Measurements from ENCODE around the gene THBS2.

THBS2 gene

DNA sequence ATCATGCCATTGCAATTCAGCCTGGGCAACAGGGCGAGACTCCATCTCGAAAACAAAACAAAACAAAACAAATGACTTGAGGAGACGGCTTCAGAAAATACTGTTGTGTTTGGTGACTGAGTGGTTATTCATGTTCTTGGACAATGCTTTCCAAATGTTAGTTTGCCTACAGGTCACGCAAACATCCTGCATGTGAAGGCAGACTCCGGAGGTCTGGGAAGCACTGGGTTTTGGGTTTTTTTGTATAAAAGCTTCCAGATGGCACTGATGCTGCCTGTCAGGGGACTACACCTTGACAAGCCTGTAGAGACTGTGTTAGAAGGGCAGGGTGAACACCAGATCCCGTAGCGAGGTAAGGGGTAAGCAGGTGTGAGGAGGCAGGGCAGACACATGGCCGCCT, 81.7 kb downstream of the THBS2 start:
- no peak overlapping the region for H3K4me3 ChIP-seq (ENCODE audit: low read length)
- peak; percentile 94 for DNase-seq (ENCODE audit: low read depth)
- TF ChIP-seq, protein P1, sequence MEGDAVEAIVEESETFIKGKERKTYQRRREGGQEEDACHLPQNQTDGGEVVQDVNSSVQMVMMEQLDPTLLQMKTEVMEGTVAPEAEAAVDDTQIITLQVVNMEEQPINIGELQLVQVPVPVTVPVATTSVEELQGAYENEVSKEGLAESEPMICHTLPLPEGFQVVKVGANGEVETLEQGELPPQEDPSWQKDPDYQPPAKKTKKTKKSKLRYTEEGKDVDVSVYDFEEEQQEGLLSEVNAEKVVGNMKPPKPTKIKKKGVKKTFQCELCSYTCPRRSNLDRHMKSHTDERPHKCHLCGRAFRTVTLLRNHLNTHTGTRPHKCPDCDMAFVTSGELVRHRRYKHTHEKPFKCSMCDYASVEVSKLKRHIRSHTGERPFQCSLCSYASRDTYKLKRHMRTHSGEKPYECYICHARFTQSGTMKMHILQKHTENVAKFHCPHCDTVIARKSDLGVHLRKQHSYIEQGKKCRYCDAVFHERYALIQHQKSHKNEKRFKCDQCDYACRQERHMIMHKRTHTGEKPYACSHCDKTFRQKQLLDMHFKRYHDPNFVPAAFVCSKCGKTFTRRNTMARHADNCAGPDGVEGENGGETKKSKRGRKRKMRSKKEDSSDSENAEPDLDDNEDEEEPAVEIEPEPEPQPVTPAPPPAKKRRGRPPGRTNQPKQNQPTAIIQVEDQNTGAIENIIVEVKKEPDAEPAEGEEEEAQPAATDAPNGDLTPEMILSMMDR (conservative IDR thresholded peaks at IDR 0.05; ENCODE audit: low read length), result no peak

DNA sequence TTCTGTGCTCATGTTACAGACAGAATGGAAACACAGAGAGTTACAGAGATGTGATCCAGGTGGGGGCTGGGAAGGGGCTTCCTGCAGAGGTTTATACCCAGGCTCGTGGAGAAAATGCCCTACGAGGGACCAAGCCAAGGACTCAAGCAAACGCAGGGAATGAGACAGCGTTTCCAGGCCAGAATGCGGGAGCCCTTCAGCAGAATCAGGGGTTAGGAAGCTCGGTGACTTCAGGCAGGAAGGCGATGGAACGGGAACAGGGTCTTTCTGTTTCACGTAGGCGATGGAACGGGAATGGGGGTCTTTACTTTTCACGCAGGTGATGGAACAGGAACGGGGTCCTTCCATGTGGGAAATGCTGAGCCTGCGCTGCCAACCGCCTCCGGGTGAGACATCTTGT, 82.6 kb downstream of the THBS2 start:
- DNase-seq (ENCODE audit: low read depth), result no peak
- TF ChIP-seq, protein P1 (conservative IDR thresholded peaks at IDR 0.05; ENCODE audit: low read length), result no peak
- H3K4me3 ChIP-seq (ENCODE audit: low read length), result no peak overlapping the region

DNA sequence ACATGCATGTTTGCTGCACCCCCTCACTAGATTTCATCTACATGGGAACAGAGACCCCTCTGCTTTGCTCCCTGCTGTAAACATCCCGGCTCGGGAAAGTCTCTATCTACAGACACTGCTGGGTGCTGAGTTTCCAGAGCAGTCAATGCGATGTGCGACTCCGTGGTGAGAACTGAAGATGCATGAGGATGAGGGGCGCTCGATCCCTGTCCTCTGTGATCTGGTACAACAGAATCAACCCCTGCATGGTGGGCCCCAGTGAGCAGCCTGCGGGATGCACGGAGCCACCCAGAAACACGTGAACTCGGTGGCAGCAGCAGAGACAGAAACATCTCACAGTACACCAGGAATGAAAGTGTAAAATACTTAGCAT, 83.1 kb downstream of the THBS2 start:
- no peak overlapping the region for H3K4me3 ChIP-seq (ENCODE audit: low read length)
- no peak for DNase-seq (ENCODE audit: low read depth)
- TF ChIP-seq, protein P1 (conservative IDR thresholded peaks at IDR 0.05; ENCODE audit: low read length), result no peak

DNA sequence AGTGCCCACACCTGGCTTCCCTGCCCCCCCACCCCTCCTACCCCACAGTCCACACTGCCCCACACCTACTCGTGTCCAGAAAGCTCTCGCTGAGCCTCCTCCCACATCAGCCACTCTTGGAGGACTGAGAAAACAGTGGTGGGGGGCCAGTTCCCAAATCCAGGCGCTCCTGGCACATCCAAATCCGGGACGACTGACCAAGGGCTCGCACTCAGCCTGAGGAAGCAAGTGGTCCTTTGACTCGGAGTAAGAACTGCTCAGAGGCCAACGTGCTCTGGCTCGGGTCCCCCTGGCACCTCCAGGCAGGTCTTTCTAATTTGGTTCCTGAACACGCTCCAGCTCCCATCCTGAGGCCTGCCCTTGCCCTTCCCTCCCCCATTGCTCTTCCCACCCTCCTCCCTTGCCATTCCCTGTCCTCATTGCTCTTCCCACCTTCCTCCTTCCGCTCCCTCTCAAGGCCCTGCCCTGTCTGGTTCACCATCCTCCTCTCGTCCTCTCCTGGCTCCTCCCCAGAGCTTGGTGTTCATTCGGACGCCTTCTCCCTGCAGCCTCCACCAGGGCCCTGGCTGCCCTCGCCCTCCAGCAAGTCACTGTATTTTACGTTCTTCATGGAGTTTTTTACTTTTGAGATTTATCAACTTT, 83.6 kb downstream of the THBS2 start:
- TF ChIP-seq, protein P1 (conservative IDR thresholded peaks at IDR 0.05; ENCODE audit: low read length), result no peak
- no peak overlapping the region for H3K4me3 ChIP-seq (ENCODE audit: low read length)
- no peak for DNase-seq (ENCODE audit: low read depth)

DNA sequence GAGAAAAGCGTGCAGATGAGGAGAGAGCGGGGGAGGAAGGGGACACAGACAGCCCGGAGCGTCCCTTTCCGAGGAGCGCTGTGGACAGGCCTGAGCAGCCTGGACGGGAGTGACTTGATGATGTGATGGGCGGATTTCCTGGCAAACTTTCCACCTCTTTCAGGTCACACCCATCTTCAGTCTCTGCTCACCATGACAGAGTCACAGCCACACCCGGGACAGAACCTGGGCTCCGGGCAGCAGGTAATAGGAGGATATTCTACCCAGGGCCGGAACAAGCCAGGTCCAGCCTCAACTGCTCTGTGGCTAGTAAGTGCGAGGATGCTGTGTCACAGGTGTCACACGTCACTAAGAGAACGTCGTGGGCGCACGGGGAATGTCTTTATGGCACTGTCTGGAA, 84.3 kb downstream of the THBS2 start:
- H3K4me3 ChIP-seq (ENCODE audit: low read length), result no peak overlapping the region
- TF ChIP-seq, protein P1 (conservative IDR thresholded peaks at IDR 0.05; ENCODE audit: low read length), result no peak
- peak; percentile 28 for DNase-seq (ENCODE audit: low read depth)

DNA sequence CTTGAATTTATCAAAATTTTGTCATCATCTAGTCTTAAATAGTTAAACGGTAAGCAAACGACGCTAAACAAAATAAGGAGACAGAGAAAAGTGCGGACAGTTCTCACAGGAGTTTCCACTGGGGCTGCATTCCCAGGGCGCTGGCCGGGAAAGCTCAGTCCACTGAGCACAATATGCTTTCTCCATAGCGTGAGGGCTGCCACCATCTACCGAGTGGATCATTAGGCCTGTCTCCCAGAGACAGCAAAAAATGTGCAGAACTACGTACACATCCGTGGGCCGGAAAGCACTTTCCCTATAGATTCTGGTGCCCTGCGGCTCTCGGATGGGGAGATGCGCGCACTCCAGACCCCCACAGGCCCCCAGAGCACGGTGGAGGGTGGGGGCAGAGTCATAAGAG, 84.9 kb downstream of the THBS2 start:
- DNase-seq (ENCODE audit: low read depth), result no peak
- H3K4me3 ChIP-seq (ENCODE audit: low read length), result no peak overlapping the region
- TF ChIP-seq, protein P1 (conservative IDR thresholded peaks at IDR 0.05; ENCODE audit: low read length), result no peak

DNA sequence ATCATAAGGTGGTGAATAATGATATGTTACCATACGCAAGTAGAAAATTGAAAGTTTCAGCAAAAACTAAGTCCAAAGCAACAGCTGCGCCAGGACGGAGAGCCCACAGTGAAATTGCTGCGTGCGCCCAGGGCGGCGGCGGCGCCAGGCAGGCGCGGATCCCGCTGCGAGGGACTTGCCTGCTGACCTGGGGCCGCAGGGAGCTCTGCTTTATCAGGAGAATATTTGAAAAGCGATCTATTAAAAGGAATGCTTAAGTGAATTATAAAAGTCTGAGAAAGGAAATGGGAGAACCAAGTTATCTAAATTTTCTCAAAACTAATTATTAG, 85.4 kb downstream of the THBS2 start:
- no peak for DNase-seq (ENCODE audit: low read depth)
- TF ChIP-seq, protein P1 (conservative IDR thresholded peaks at IDR 0.05; ENCODE audit: low read length), result no peak

More for the DNA sequence above, 85.4 kb downstream of the THBS2 start:
- no peak overlapping the region for H3K4me3 ChIP-seq (ENCODE audit: low read length)
